Posterior cingulate gyrus (tissue), 11 donors: ENCODE data around the gene RFX2.

Source experiments
- DNase-seq, 10 donors: peaks; one replicate each; pipeline versions ENCODE4 v3.0.0 to v3.0.0-alpha.2; 2020 to 2021; ENCODE audit warnings: mixed read lengths in 3 of 10
- intact Hi-C: fragments of 100-400 bp; cut with DNase I; formaldehyde crosslinking; loops from one replicate; pipeline ENCODE4 v1.15.1; 2023

The RFX2 gene

GRCh38 chr19:6062961-6063575 is 47.2 kb downstream of the RFX2 start:
- peak in 1 of 10 donors; percentile 66 for DNase-seq
- intact Hi-C loops, result no loop called here

- DNase-seq, result peak in 1 of 10 donors; percentile 78
Measured at GRCh38 chr19:6062274-6062673, 48.0 kb downstream of the RFX2 start.

DNA sequence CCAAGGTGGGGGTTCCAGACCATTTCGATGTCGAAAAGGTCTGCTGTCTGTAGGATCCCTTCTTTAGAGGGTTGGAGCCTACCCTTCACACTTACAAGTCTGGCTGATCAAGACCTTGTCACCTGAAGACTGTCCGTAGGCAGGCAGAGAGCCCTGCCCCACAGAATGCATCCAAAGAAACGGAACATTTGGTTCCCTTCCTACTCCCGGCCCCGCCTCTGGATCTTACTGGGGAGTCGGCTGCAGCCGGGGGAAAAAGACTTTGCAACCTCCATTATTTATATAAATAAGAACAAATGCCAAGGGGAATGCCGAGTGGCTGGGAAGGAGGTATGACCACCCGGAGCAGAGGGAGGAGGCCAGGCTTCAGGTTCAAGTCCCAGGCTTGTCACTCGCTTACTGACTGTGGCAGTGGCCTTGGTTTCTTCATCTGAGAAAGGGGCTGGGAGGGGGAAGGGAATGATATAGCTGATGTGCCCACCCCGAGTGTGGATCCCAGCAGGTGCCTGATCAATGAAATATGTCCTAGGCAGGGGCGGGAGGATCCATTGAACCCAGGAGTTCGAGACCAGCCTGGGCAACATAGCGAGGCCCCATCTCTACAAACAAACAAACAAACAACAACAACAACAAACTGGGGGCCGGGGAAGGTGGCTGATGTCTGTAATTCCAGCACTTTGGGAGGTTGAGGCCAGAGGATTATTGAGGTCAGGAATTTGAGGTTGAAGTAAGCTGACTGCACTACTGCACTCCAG is 48.7 kb downstream of the RFX2 start:
- DNase-seq, result no peak
- intact Hi-C loops, result no loop called here

More at GRCh38 chr19:6062274-6062673, 48.0 kb downstream of the RFX2 start:
- intact Hi-C loops, result no loop called here

DNA sequence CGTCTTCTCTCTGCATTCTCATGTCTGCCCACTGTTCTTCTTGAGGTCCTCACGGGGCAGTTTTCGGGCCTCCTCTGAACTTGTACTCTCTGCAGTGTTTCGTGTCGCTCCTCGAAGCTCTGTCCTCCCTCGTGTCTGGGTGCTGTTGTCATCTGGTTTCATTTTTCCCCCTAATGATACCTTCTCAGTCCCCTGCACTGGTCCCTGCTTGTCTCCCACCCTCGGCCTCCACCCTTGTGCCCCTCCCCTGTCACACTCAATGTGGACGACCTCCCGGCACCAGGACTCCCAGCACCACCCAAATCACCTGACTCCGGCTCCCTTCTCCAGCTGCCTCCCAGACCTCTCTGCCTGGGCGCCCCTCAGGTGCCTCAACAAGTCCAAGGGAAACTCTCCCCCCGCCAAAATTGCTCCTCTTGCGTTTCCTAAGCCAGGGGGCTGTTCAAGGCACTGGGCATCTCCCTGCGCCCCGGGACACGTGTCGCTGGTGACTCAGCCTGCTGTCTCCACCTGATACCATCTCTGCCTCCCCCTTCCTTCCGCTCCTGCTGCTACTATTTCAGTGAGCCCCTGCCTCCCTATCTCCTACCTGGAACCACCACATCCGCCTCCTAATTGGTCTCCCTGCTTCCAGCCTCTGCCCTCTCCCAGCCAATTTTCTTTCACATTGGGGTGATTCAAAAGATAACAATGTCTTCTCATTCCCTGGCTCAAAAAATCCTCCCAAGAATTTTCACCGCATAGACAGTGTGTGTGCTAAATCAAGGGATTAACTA is 49.5 kb downstream of the RFX2 start:
- intact Hi-C loops, result no loop called here
- peak in 2 of 10 donors; percentile 76 to 78 for DNase-seq

- intact Hi-C loops, result no loop called here
- DNase-seq, result peak in 1 of 10 donors; percentile 84
Measured at GRCh38 chr19:6059988-6060599, 50.2 kb downstream of the RFX2 start.

DNA sequence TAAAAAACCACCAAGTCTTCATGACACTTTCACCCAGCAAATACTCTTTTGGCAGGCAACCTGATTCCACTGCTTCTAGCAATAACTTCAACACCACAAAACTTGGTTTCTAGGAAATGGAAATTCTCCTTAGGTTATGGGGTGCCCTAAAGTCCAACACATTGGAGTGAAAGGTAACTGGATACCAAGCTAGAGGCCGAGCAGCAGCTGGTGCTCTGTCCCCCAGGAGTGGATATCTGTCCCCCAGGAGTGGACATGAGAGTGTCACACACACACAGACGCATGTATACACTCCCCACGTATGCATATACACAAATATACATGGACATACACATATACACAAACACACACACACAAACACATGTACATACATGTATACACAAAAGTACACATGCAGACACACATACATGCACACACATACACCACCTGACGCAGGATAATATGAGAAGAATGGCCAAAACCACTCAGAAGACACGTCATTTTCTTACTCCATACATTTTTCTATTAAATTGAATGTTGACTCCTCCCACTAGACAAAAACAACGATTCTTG is 50.8 kb downstream of the RFX2 start:
- intact Hi-C loops, result no loop called here
- no peak for DNase-seq

DNA sequence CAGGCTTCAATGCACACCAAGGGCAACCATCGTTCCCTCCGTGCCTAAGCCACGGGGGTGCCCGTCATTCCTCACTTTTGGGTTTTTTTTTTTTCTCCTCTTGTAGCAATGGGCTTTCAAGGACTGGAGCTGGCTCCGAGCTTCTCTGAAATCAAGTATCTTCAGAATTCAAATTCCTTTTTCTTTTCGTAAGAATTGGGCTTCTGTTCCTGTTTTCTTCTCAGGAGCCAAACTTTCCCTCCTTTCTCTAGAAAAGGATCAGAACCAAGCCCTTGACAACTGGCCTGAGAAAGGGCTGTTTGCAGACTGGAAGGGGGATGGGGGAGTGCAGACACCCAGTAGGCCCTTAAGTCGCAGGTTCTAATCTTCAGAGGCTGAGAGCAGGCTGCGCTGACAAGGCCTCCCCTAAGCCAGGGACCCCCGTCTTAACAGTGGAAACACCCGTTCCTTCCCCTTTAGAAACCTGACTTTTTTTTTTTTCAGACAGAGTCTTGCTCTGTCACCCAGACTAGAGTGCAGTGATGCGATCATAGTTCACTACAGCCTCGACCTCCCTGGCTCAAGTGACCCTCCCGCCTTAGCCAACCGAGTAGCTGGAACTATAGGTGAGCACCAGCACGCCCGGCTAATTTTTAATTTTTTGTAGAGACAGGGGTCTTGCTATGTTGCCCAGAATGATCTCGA is 51.6 kb downstream of the RFX2 start:
- intact Hi-C loops, result no loop called here

GRCh38 chr19:6057651-6058517 is 52.4 kb downstream of the RFX2 start:
- DNase-seq, result no peak
- intact Hi-C loops, result no loop called here

More for the DNA sequence above, 51.6 kb downstream of the RFX2 start:
- DNase-seq, result peak in 1 of 10 donors; percentile 64

DNA sequence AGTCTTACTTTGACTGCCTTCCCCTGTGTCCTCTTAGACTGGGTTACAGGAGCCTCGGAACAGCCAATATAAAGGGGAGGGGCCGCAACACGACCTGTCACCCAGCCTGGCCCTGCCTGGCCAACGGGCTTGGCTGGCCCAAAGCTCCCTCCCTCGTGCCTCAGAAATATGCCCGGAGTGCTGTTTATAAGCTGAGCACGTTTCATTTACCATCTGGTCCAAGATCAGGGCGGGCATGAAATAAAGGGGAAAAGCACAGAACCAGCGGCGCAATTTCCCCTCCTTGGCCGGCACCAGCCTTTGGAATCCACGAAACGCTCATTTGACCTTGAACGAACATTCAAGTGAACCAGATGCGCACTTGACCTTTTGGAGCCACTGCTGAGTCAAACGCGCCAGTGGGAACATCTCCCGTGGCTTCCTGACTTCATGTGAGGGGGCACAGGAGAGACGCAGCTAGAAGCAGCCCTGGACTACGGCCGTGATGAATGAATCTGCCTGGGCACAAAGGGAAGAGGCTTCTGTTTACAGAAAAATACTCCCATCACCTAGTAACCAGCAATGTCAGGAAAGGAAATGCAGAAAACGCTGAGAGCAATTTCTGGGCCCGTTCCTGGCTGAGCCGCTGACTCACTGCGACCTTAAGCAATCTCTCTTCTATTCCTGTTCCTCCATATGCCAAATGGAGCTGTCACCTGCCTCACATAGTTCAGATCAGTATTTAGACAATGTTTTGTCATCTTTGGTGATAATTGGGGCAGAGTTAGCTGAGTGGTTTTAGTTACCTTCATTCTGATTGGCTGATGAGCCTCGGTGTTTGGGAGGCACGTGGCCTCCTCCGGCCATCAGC is 53.3 kb downstream of the RFX2 start:
- intact Hi-C loops, result no loop called here
- DNase-seq, result peak in 8 of 10 donors; percentile 18 to 85 (median 48)

DNA sequence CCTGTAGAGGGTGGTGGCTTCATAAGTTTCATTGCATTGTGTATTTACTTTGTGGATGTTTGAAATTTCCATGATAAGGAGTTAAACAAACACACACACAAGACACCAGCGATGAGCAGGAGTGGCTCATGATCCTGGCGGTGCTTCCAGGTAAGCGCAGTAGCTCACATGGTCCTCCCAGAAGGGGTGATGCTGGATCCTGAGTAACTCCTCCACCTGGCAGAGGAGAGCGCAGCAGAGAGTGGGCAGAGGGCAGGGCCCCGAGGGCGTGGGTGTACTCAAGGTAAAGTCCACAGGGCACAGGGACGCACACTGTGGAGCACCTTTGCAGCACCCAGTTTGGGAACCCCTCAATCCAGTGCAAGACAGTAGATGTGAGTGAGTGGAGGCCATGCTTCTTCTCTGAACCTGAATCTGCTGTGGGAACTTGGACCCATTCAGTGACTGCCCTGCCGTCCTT is 54.0 kb downstream of the RFX2 start:
- intact Hi-C loops, result no loop called here
- DNase-seq, result peak in 2 of 10 donors; percentile 74 to 76

GRCh38 chr19:6055013-6055795 is 55.1 kb downstream of the RFX2 start:
- intact Hi-C loops, result no loop called here
- no peak for DNase-seq

- intact Hi-C loops, result loop anchor here (1.0 to 10.0 kb wide), 4 partner anchors 76 to 303 kb away; no protein-coding TSS in a partner anchor
- DNase-seq, result peak; percentile 31 to 96 (median 74)
Measured at GRCh38 chr19:6048793-6049405, 61.4 kb downstream of the RFX2 start.

DNA sequence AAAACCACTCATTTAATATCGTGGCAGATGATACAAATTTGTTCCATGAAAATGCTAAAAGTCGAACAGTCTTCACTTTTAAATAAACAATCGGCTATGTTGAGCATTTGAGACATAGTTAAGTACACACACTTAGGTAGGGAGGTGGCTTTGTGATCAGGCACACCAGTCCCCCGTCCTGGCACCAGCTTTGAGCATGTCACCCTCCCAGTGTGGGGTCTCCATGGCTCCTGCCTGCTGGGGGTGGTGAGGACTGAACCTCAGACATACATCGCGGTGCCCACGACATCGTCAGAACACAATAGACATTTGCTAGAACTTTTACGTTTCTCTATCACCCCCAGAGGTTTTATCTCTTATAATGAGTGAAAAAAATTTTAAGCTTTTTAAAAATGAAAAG is 62.0 kb downstream of the RFX2 start:
- intact Hi-C loops, result loop anchor here (5.0 to 10.0 kb wide), 3 partner anchors 169 to 304 kb away; no protein-coding TSS in a partner anchor
- DNase-seq, result no peak

GRCh38 chr19:6047741-6048251 is 62.5 kb downstream of the RFX2 start:
- intact Hi-C loops, result loop anchor here (5.0 to 10.0 kb wide), 3 partner anchors 170 to 305 kb away; no protein-coding TSS in a partner anchor
- no peak for DNase-seq

GRCh38 chr19:6047256-6047655 is 63.0 kb downstream of the RFX2 start:
- intact Hi-C loops, result loop anchor here (5.0 to 10.0 kb wide), 3 partner anchors 170 to 305 kb away; no protein-coding TSS in a partner anchor

GRCh38 chr19:6045108-6045507 is 65.2 kb downstream of the RFX2 start:
- intact Hi-C loops, result loop anchor here (5.0 to 10.0 kb wide), 3 partner anchors 172 to 307 kb away; no protein-coding TSS in a partner anchor
- DNase-seq, result no peak

More at GRCh38 chr19:6047256-6047655, 63.0 kb downstream of the RFX2 start:
- no peak for DNase-seq
